Ectodermal cell (in vitro differentiated cells): ENCODE results near the gene ASB5.

Experiments used
- H3K27ac ChIP-seq: 2 replicates; pipeline ENCODE4 v1.7.0; 2013; ENCODE audit warnings: mild to moderate bottlenecking, low read depth, low read length; ENCODE audit not compliant: insufficient read depth, poor library complexity, severe bottlenecking
- H3K27me3 ChIP-seq: 2 replicates; pipeline ENCODE4 v1.7.0; 2013; ENCODE audit warnings: mild to moderate bottlenecking, low read length; ENCODE audit not compliant: insufficient read depth, control insufficient read depth, poor library complexity, severe bottlenecking
- H3K36me3 ChIP-seq: one replicate; pipeline ENCODE4 v1.7.0; 2013; ENCODE audit warnings: low read length; ENCODE audit not compliant: control insufficient read depth, insufficient read depth
- H3K4me1 ChIP-seq: one replicate; pipeline ENCODE4 v1.7.0; 2013; ENCODE audit warnings: low read length; ENCODE audit not compliant: control insufficient read depth, insufficient read depth
- H3K4me3 ChIP-seq: 2 replicates; pipeline ENCODE4 v1.7.0; 2013; ENCODE audit warnings: low read depth, low read length, control low read depth; ENCODE audit not compliant: insufficient read depth
- H3K9me3 ChIP-seq: 2 replicates; pipeline ENCODE4 v1.7.0; 2013; ENCODE audit warnings: mild to moderate bottlenecking, low read length, moderate library complexity; ENCODE audit not compliant: control insufficient read depth
- WGBS, 2 experiments: methylation state at CpG; one replicate each; pipeline ENCODE4 v1.1.7; 2013; ENCODE audit warnings: missing lambda C conversion rate in 2 of 2; 5-methylcytosine and 5-hydroxymethylcytosine counted together

Gene ASB5

GRCh38 chr4:176261481-176261880 lies 7.5 kb downstream of the ASB5 start:
- Histone ChIP-seq H3K9me3 (no peaks in the 10 kb centered on the region), H3K4me3 (no peak overlapping the region), H3K4me1 (peaks cover 6% of the 10 kb centered on the region), H3K27ac (no peak overlapping the region), H3K36me3 (no peaks in the 10 kb centered on the region), H3K27me3 (no peaks in the 10 kb centered on the region)
- 95 to 98% methylated on average over 2 of the region's 3 CpGs for WGBS, 2 experiments

GRCh38 chr4:176261018-176261417 lies 8.0 kb downstream of the ASB5 start:
- Histone ChIP-seq H3K9me3 (no peaks in the 10 kb centered on the region), H3K27me3 (no peaks in the 10 kb centered on the region), H3K4me1 (peaks cover 6% of the 10 kb centered on the region), H3K4me3 (no peak overlapping the region), H3K36me3 (no peaks in the 10 kb centered on the region), H3K27ac (no peak overlapping the region)
- WGBS, 2 experiments, result 96% methylated on average over 3 of the region's 3 CpGs; no CpG with 5 or more reads in 1 of the 2 experiments

- Histone ChIP-seq H3K27ac (no peak overlapping the region), H3K4me1 (peaks cover 6% of the 10 kb centered on the region), H3K36me3 (no peaks in the 10 kb centered on the region), H3K9me3 (no peaks in the 10 kb centered on the region), H3K27me3 (no peaks in the 10 kb centered on the region), H3K4me3 (no peak overlapping the region)
- WGBS, 2 experiments, result 92 to 97% methylated on average over 4 of the region's 5 CpGs
Observed at GRCh38 chr4:176259330-176260090, 9.5 kb downstream of the ASB5 start.

GRCh38 chr4:176258135-176258534 lies 10.9 kb downstream of the ASB5 start:
- Histone ChIP-seq H3K36me3 (no peaks in the 10 kb centered on the region), H3K27me3 (no peaks in the 10 kb centered on the region), H3K27ac (no peak overlapping the region), H3K4me1 (peaks cover 6% of the 10 kb centered on the region), H3K4me3 (no peak overlapping the region), H3K9me3 (no peaks in the 10 kb centered on the region)
- WGBS, 2 experiments, result 87 to 96% methylated on average over 2 of the region's 3 CpGs

- H3K27ac ChIP-seq, result peak overlapping the region; percentile 70
- WGBS, 2 experiments, result 17 to 36% methylated on average over 1 of the region's 1 CpG
- no peaks in the 10 kb centered on the region for H3K27me3 ChIP-seq
- peaks cover 6% of the 10 kb centered on the region for H3K4me1 ChIP-seq
- H3K4me3 ChIP-seq, result no peak overlapping the region
- no peaks in the 10 kb centered on the region for H3K36me3 ChIP-seq
- H3K9me3 ChIP-seq, result no peaks in the 10 kb centered on the region
Observed at GRCh38 chr4:176256921-176257320, 12.1 kb downstream of the ASB5 start.

- Histone ChIP-seq H3K27ac (no peak overlapping the region), H3K4me1 (no peaks in the 10 kb centered on the region), H3K27me3 (no peaks in the 10 kb centered on the region), H3K4me3 (no peak overlapping the region), H3K36me3 (no peaks in the 10 kb centered on the region), H3K9me3 (no peaks in the 10 kb centered on the region)
- WGBS, 2 experiments, result no CpG with 5 or more reads among the region's 1 CpG
Observed at GRCh38 chr4:176242764-176243347, 26.2 kb downstream of the ASB5 start.

- Histone ChIP-seq H3K27ac (no peak overlapping the region), H3K4me1 (no peaks in the 10 kb centered on the region), H3K36me3 (no peaks in the 10 kb centered on the region), H3K4me3 (no peak overlapping the region), H3K27me3 (no peaks in the 10 kb centered on the region), H3K9me3 (no peaks in the 10 kb centered on the region)
- WGBS, 2 experiments, result 89 to 94% methylated on average over 8 of the region's 8 CpGs
Observed at GRCh38 chr4:176241703-176242102, 27.3 kb downstream of the ASB5 start.

- Histone ChIP-seq H3K4me3 (no peak overlapping the region), H3K27me3 (no peaks in the 10 kb centered on the region), H3K27ac (no peak overlapping the region), H3K9me3 (no peaks in the 10 kb centered on the region), H3K4me1 (no peaks in the 10 kb centered on the region), H3K36me3 (no peaks in the 10 kb centered on the region)
- WGBS, 2 experiments, result 44 to 64% methylated on average over 2 to 3 of the region's 4 CpGs
Observed at GRCh38 chr4:176238826-176239225, 30.2 kb downstream of the ASB5 start.

- H3K27me3 ChIP-seq, result no peaks in the 10 kb centered on the region
- WGBS, 2 experiments, result 94 to 95% methylated on average over 6 to 7 of the region's 7 CpGs
- H3K4me1 ChIP-seq, result no peaks in the 10 kb centered on the region
- H3K36me3 ChIP-seq, result no peaks in the 10 kb centered on the region
- no peak overlapping the region for H3K27ac ChIP-seq
- H3K4me3 ChIP-seq, result no peak overlapping the region
- H3K9me3 ChIP-seq, result no peaks in the 10 kb centered on the region
Observed at GRCh38 chr4:176238157-176238610, 30.8 kb downstream of the ASB5 start.

- Histone ChIP-seq H3K36me3 (no peaks in the 10 kb centered on the region), H3K27ac (no peak overlapping the region), H3K4me1 (no peaks in the 10 kb centered on the region), H3K27me3 (no peaks in the 10 kb centered on the region), H3K4me3 (no peak overlapping the region), H3K9me3 (no peaks in the 10 kb centered on the region)
- 92 to 94% methylated on average over 5 of the region's 5 CpGs for WGBS, 2 experiments
Observed at GRCh38 chr4:176236946-176237345, 32.1 kb downstream of the ASB5 start.
